ENCODE results near the gene CXCR1.

Gene CXCR1

GRCh38 chr2:218125095-218125494 lies 41.7 kb downstream of the CXCR1 start:
- TF ChIP-seq CTCF (IDR thresholded peaks at IDR 0.05) = no peak

GRCh38 chr2:218123986-218124385 lies 42.8 kb downstream of the CXCR1 start:
- TF ChIP-seq CTCF (IDR thresholded peaks at IDR 0.05) = no peak
